Measurements from ENCODE around the gene TIRAP. TPM values are rescaled to one million over a fixed set of nuclear protein-coding genes. Genes with fewer than 3 reads are reported as not detected.
"Not testable (repeated sequence)": the region's sequence is repeated elsewhere in the genome, so short reads cannot be mapped to it uniquely, and the experiment has no call there.

The TIRAP gene, protein sequence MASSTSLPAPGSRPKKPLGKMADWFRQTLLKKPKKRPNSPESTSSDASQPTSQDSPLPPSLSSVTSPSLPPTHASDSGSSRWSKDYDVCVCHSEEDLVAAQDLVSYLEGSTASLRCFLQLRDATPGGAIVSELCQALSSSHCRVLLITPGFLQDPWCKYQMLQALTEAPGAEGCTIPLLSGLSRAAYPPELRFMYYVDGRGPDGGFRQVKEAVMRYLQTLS
- 1 to 10 TPM; 2.8 to 4.1 TPM for polyA plus RNA-seq

DNA sequence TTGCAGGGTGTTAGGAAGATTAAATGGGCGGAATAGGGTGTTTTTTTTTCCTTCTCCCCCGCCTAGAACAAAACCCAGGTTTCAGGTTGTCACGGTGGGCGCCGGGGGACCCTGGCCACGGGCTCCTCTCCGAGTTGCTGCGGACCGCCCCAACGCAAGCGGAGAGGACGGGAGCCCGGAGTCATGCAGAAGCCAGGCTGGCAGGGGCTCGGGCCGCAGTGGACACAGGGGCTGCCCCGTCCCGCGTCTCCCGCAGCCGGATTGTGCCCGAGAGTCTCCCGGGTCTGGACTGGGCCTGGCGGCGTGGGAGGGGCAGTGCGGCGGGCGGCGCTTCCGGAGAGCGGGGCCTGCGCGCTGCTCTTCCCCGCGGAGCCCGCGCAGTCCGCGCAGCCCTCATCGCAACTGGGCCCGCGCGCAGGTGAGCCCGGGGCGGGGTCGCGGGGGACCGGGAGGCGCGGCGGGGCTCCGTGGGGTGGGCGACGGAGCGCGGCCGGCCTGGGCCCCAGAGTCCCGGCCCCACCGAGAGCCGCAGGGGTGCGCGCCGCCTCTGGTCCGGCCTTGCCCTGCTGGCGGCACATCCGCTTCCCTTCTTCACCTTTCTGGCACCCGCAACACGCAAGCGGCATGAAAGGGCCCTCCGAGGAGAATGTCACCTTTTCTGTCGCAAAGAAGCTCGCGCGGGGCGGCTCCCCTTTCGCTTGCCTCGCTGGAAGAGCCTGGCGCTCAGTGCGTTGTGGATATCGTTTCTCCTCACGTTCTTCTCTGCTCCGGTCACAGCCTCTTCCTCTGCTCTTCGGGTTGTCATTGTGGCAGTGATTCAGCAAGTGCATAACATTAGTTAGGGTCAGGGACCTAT is at the start of gene TIRAP:
TSS of gene TIRAP (plus strand) at position 358 of the 856 bp plus-strand sequence. CDS start 7,802 bp downstream, outside the sequence.
- H3K36me3 ChIP-seq (ENCODE audit: control insufficient read depth in 2 of 2, insufficient read depth in 2 of 2, low read length in 1 of 2), result no peaks in the 10 kb centered on the region
- no peaks in the 10 kb centered on the region for H3K27me3 ChIP-seq (ENCODE audit: control insufficient read depth in 1 of 2, insufficient read depth in 2 of 2, low read length in 2 of 2)
- H3K27ac ChIP-seq (ENCODE audit: low read depth in 2 of 2, low read length in 1 of 2), result peak within 1 kb of the TSS; percentile 91 to 93
- WGBS, 2 donors, result 1% methylated on average over 63 to 82 of the region's 82 CpGs
- peaks cover 3% of the 10 kb centered on the region in 2 donors for H3K4me1 ChIP-seq (ENCODE audit: control insufficient read depth in 2 of 2, insufficient read depth in 2 of 2, low read length in 1 of 2)
- H3K4me3 ChIP-seq (ENCODE audit: low read depth in 1 of 2, low read length in 2 of 2), result peak within 1 kb of the TSS; percentile 68 to 84
- H3K9me3 ChIP-seq (ENCODE audit: control insufficient read depth in 2 of 2, insufficient read depth in 1 of 2, low read depth in 1 of 2, low read length in 1 of 2), result no peaks in the 10 kb centered on the region

DNA sequence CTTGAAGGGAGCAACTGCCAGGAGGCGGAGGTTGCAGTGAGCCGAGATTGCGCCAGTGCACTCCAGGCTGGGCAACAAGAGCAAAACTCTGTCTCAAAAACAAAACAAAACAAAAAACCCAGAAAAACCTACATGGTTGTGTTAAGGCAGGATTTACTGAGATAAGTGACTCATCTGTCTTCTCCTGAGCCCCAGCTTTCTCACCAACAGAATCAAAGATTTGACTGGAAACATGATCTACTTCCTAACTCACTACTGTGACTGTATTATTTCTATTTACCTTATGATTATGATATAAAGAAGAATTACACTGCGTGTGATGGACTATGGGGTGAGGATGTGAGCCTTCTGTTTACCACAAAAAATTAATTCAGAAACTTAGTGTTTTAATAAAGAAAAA is 49.5 kb upstream of the TIRAP start:
- H3K27ac ChIP-seq (ENCODE audit: low read depth in 2 of 2, low read length in 1 of 2), result no peak overlapping the region
- WGBS, 2 donors, result 85 to 96% methylated on average over 4 of the region's 4 CpGs
- no peaks in the 10 kb centered on the region for H3K27me3 ChIP-seq (ENCODE audit: control insufficient read depth in 1 of 2, insufficient read depth in 2 of 2, low read length in 2 of 2)
- H3K4me3 ChIP-seq (ENCODE audit: low read depth in 1 of 2, low read length in 2 of 2), result no peak overlapping the region
- no peaks in the 10 kb centered on the region for H3K36me3 ChIP-seq (ENCODE audit: control insufficient read depth in 2 of 2, insufficient read depth in 2 of 2, low read length in 1 of 2)
- no peaks in the 10 kb centered on the region for H3K9me3 ChIP-seq (ENCODE audit: control insufficient read depth in 2 of 2, insufficient read depth in 1 of 2, low read depth in 1 of 2, low read length in 1 of 2)
- H3K4me1 ChIP-seq (ENCODE audit: control insufficient read depth in 2 of 2, insufficient read depth in 2 of 2, low read length in 1 of 2), result no peaks in the 10 kb centered on the region

DNA sequence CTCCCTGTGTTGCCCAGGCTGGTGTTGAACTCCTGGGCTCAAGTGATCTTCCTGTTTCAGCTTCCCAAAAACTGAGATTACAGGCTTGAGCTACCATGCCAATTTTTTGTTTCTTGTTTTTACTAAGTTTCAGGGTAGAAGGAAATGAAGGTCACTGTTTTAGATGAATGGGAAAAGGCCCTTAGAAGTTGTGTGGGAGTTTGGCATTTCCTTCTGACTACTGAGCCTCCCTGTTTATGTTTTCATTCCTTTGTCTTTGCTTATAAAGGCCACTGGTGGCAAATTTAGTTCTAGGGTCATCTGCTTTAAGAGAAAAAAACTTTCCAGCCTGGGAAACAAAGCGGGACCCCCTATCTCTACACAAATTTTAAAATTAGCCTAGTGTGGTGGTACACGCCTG is 36.3 kb upstream of the TIRAP start:
- WGBS, 2 donors, result 87 to 95% methylated on average over 2 of the region's 2 CpGs
- H3K4me1 ChIP-seq (ENCODE audit: control insufficient read depth in 2 of 2, insufficient read depth in 2 of 2, low read length in 1 of 2), result no peaks in the 10 kb centered on the region
- no peaks in the 10 kb centered on the region for H3K9me3 ChIP-seq (ENCODE audit: control insufficient read depth in 2 of 2, insufficient read depth in 1 of 2, low read depth in 1 of 2, low read length in 1 of 2)
- no peak overlapping the region for H3K4me3 ChIP-seq (ENCODE audit: low read depth in 1 of 2, low read length in 2 of 2)
- H3K36me3 ChIP-seq (ENCODE audit: control insufficient read depth in 2 of 2, insufficient read depth in 2 of 2, low read length in 1 of 2), result peaks cover 0 to 2% of the 10 kb centered on the region in 2 donors
- H3K27me3 ChIP-seq (ENCODE audit: control insufficient read depth in 1 of 2, insufficient read depth in 2 of 2, low read length in 2 of 2), result no peaks in the 10 kb centered on the region
- no peak overlapping the region for H3K27ac ChIP-seq (ENCODE audit: low read depth in 2 of 2, low read length in 1 of 2)

DNA sequence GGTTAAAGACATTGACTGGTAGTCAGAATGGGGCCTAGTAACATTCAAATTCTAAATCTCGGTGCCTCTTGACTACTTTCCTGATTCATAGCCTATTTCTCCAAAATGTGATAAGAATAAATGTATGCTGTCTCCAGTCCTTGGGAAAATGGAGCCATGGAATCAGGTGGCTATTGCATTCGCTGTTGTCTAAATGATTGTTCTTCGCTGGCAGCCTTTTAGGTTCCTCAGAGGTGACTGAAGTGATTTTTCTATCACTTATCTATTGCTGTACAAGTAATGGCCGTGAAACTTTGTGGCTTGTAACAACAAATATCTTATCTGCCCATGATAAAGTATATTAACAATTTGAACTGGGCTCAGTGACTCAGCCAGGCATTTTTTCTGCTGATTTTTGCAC is 29.6 kb upstream of the TIRAP start:
- H3K4me1 ChIP-seq (ENCODE audit: control insufficient read depth in 2 of 2, insufficient read depth in 2 of 2, low read length in 1 of 2), result no peaks in the 10 kb centered on the region
- no peak overlapping the region for H3K27ac ChIP-seq (ENCODE audit: low read depth in 2 of 2, low read length in 1 of 2)
- peaks cover 0 to 3% of the 10 kb centered on the region in 2 donors for H3K36me3 ChIP-seq (ENCODE audit: control insufficient read depth in 2 of 2, insufficient read depth in 2 of 2, low read length in 1 of 2)
- H3K9me3 ChIP-seq (ENCODE audit: control insufficient read depth in 2 of 2, insufficient read depth in 1 of 2, low read depth in 1 of 2, low read length in 1 of 2), result no peaks in the 10 kb centered on the region
- H3K27me3 ChIP-seq (ENCODE audit: control insufficient read depth in 1 of 2, insufficient read depth in 2 of 2, low read length in 2 of 2), result no peaks in the 10 kb centered on the region
- H3K4me3 ChIP-seq (ENCODE audit: low read depth in 1 of 2, low read length in 2 of 2), result no peak overlapping the region
- WGBS, 2 donors, result 74 to 98% methylated on average over 4 of the region's 4 CpGs

GRCh38 chr11:126254819-126255218 is 28.1 kb upstream of the TIRAP start:
- Histone ChIP-seq H3K27me3 (ENCODE audit: control insufficient read depth in 1 of 2, insufficient read depth in 2 of 2, low read length in 2 of 2) (no peaks in the 10 kb centered on the region), H3K4me1 (ENCODE audit: control insufficient read depth in 2 of 2, insufficient read depth in 2 of 2, low read length in 1 of 2) (no peaks in the 10 kb centered on the region), H3K27ac (ENCODE audit: low read depth in 2 of 2, low read length in 1 of 2) (no peak overlapping the region), H3K36me3 (ENCODE audit: control insufficient read depth in 2 of 2, insufficient read depth in 2 of 2, low read length in 1 of 2) (peaks cover 0 to 3% of the 10 kb centered on the region in 2 donors), H3K9me3 (ENCODE audit: control insufficient read depth in 2 of 2, insufficient read depth in 1 of 2, low read depth in 1 of 2, low read length in 1 of 2) (no peaks in the 10 kb centered on the region), H3K4me3 (ENCODE audit: low read depth in 1 of 2, low read length in 2 of 2) (no peak overlapping the region)
- whole genome bisulfite sequencing, 2 donors, result 66% methylated on average over 1 of the region's 1 CpG

GRCh38 chr11:126255507-126255906 is 27.4 kb upstream of the TIRAP start:
- not testable (repeated sequence) for H3K27me3 ChIP-seq (ENCODE audit: control insufficient read depth in 1 of 2, insufficient read depth in 2 of 2, low read length in 2 of 2); H3K4me3 ChIP-seq (ENCODE audit: low read depth in 1 of 2, low read length in 2 of 2); H3K9me3 ChIP-seq (ENCODE audit: control insufficient read depth in 2 of 2, insufficient read depth in 1 of 2, low read depth in 1 of 2, low read length in 1 of 2); H3K27ac ChIP-seq (ENCODE audit: low read depth in 2 of 2, low read length in 1 of 2); H3K4me1 ChIP-seq (ENCODE audit: control insufficient read depth in 2 of 2, insufficient read depth in 2 of 2, low read length in 1 of 2); H3K36me3 ChIP-seq (ENCODE audit: control insufficient read depth in 2 of 2, insufficient read depth in 2 of 2, low read length in 1 of 2)
- WGBS, 2 donors, result 92 to 95% methylated on average over 5 of the region's 5 CpGs

DNA sequence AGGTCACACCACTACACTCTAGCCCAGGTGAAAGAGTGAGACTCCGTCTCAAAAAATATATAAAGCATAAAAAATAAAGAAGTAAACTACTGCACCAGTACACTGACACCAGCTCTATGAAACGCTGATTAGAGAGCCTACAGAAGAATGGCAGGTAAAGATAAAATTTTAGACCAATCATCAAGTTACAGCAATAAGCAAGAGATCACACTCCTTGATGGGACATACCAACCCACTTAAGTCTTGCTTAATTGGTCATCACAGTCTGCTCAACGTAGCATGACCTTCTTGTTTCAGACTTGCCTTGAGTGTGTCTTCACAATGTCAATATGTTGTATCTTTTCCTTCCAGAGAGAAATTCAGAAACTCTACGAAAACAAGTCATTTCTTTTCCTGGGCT is 26.7 kb upstream of the TIRAP start:
- no peaks in the 10 kb centered on the region for H3K9me3 ChIP-seq (ENCODE audit: control insufficient read depth in 2 of 2, insufficient read depth in 1 of 2, low read depth in 1 of 2, low read length in 1 of 2)
- H3K27ac ChIP-seq (ENCODE audit: low read depth in 2 of 2, low read length in 1 of 2), result no peak overlapping the region
- no peaks in the 10 kb centered on the region for H3K27me3 ChIP-seq (ENCODE audit: control insufficient read depth in 1 of 2, insufficient read depth in 2 of 2, low read length in 2 of 2)
- H3K36me3 ChIP-seq (ENCODE audit: control insufficient read depth in 2 of 2, insufficient read depth in 2 of 2, low read length in 1 of 2), result peaks cover 0 to 3% of the 10 kb centered on the region in 2 donors
- WGBS, 2 donors, result 91 to 92% methylated on average over 4 of the region's 4 CpGs
- H3K4me1 ChIP-seq (ENCODE audit: control insufficient read depth in 2 of 2, insufficient read depth in 2 of 2, low read length in 1 of 2), result no peaks in the 10 kb centered on the region
- no peak overlapping the region for H3K4me3 ChIP-seq (ENCODE audit: low read depth in 1 of 2, low read length in 2 of 2)

DNA sequence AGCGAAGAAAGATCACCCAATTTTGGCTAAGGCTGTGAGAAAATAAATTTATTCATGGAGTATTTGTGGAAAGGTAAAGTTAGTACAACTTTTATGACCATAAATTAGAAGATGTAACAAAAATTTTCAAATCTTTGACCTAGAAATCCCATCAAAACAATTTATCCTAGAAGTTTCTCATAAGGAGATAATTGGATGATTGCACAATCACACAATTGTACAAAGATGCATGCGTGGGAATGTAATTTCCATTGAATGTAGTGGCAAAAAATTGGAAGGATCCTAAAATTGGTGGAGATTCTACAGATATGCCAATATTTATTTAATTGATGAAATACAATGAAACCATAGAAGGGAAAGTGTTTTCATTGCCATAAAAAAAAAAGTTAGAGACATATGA is 25.7 kb upstream of the TIRAP start:
- Histone ChIP-seq H3K9me3 (ENCODE audit: control insufficient read depth in 2 of 2, insufficient read depth in 1 of 2, low read depth in 1 of 2, low read length in 1 of 2) (no peaks in the 10 kb centered on the region), H3K4me1 (ENCODE audit: control insufficient read depth in 2 of 2, insufficient read depth in 2 of 2, low read length in 1 of 2) (no peaks in the 10 kb centered on the region), H3K27ac (ENCODE audit: low read depth in 2 of 2, low read length in 1 of 2) (no peak overlapping the region), H3K4me3 (ENCODE audit: low read depth in 1 of 2, low read length in 2 of 2) (no peak overlapping the region), H3K27me3 (ENCODE audit: control insufficient read depth in 1 of 2, insufficient read depth in 2 of 2, low read length in 2 of 2) (no peaks in the 10 kb centered on the region), H3K36me3 (ENCODE audit: control insufficient read depth in 2 of 2, insufficient read depth in 2 of 2, low read length in 1 of 2) (peaks cover 0 to 5% of the 10 kb centered on the region in 2 donors)
- WGBS, 2 donors, result 93 to 94% methylated on average over 2 of the region's 2 CpGs

- 67 to 76% methylated on average over 2 of the region's 2 CpGs for WGBS, 2 donors
- Histone ChIP-seq H3K27ac (ENCODE audit: low read depth in 2 of 2, low read length in 1 of 2) (no peak overlapping the region), H3K36me3 (ENCODE audit: control insufficient read depth in 2 of 2, insufficient read depth in 2 of 2, low read length in 1 of 2) (peaks cover 0 to 8% of the 10 kb centered on the region in 2 donors), H3K4me3 (ENCODE audit: low read depth in 1 of 2, low read length in 2 of 2) (no peak overlapping the region), H3K9me3 (ENCODE audit: control insufficient read depth in 2 of 2, insufficient read depth in 1 of 2, low read depth in 1 of 2, low read length in 1 of 2) (no peaks in the 10 kb centered on the region), H3K27me3 (ENCODE audit: control insufficient read depth in 1 of 2, insufficient read depth in 2 of 2, low read length in 2 of 2) (no peaks in the 10 kb centered on the region), H3K4me1 (ENCODE audit: control insufficient read depth in 2 of 2, insufficient read depth in 2 of 2, low read length in 1 of 2) (no peaks in the 10 kb centered on the region)
Measured at GRCh38 chr11:126257764-126258163, 25.1 kb upstream of the TIRAP start.

Data from esophagus (tissue), 2 donors.